SJCRH30 (cell line): ENCODE results near the gene ATMIN. TPM values are rescaled to one million over a fixed set of nuclear protein-coding genes. Genes with fewer than 3 reads are reported as not detected.

Experiments used
- DNase-seq, 2 experiments: peaks; one replicate each; pipeline ENCODE4 v3.0.0-alpha.2; 2015 to 2020
- H3K27ac ChIP-seq: fragments of 250-450 bp; sonication (Bioruptor Pico); 2 replicates; pipeline ENCODE4 v1.5.1; 2020; ENCODE audit warnings: mild to moderate bottlenecking, moderate library complexity
- H3K27me3 ChIP-seq: fragments of 250-450 bp; sonication (Bioruptor Pico); 2 replicates; pipeline ENCODE4 v1.5.1; 2020; ENCODE audit warnings: mild to moderate bottlenecking, moderate library complexity
- H3K36me3 ChIP-seq: fragments of 250-450 bp; sonication (Bioruptor Pico); 2 replicates; pipeline ENCODE4 v1.5.1; 2020; ENCODE audit warnings: mild to moderate bottlenecking, moderate library complexity
- H3K4me1 ChIP-seq: fragments of 250-450 bp; sonication (Bioruptor Pico); 2 replicates; pipeline ENCODE4 v1.5.1; 2020; ENCODE audit warnings: mild to moderate bottlenecking, moderate library complexity
- H3K4me3 ChIP-seq: fragments of 250-450 bp; sonication (Bioruptor Pico); 2 replicates; pipeline ENCODE4 v1.5.1; 2020; ENCODE audit warnings: mild to moderate bottlenecking, moderate library complexity
- H3K9me3 ChIP-seq: fragments of 250-450 bp; sonication (Bioruptor Pico); replicated peaks from 2 replicates; pipeline ENCODE4 v1.5.1; 2020; ENCODE audit warnings: mild to moderate bottlenecking, moderate library complexity
- total RNA-seq: library from RNA; depleted of rRNA; stranded (reverse); fragments of >200 nt; shearing (Covaris generic); gene quantifications from 2 replicates; pipeline ENCODE4 v1.2.3, GENCODE V29; 2014

Gene ATMIN
- total RNA-seq, 1 experiment from 2014 or later, result 24.3 TPM

- Histone ChIP-seq H3K9me3 (no peaks in the 10 kb centered on the region), H3K27me3 (no peaks in the 10 kb centered on the region), H3K36me3 (no peaks in the 10 kb centered on the region), H3K4me1 (no peaks in the 10 kb centered on the region), H3K4me3 (no peak overlapping the region), H3K27ac (no peak overlapping the region)
- no peak for DNase-seq
Observed at GRCh38 chr16:80997964-80998620, 37.5 kb upstream of the ATMIN start.

GRCh38 chr16:81000873-81001272, 34.8 kb upstream of the ATMIN start:
- Histone ChIP-seq H3K4me1 (peaks cover 3% of the 10 kb centered on the region; the same call in 1 of the 2 replicates), H3K36me3 (no peaks in the 10 kb centered on the region), H3K27ac (no peak overlapping the region), H3K4me3 (no peak overlapping the region), H3K27me3 (no peaks in the 10 kb centered on the region), H3K9me3 (no peaks in the 10 kb centered on the region)
- no peak for DNase-seq

- no peaks in the 10 kb centered on the region for H3K27me3 ChIP-seq
- no peak for DNase-seq
- no peaks in the 10 kb centered on the region for H3K36me3 ChIP-seq
- H3K4me3 ChIP-seq, result no peak overlapping the region
- no peak overlapping the region for H3K27ac ChIP-seq
- no peaks in the 10 kb centered on the region for H3K9me3 ChIP-seq
- H3K4me1 ChIP-seq, result peaks cover 3% of the 10 kb centered on the region; the same call in 1 of the 2 replicates
Observed at GRCh38 chr16:81001330-81001729, 34.3 kb upstream of the ATMIN start.

- Histone ChIP-seq H3K36me3 (no peaks in the 10 kb centered on the region), H3K27me3 (no peaks in the 10 kb centered on the region), H3K4me1 (peaks cover 3% of the 10 kb centered on the region; the same call in 1 of the 2 replicates), H3K9me3 (no peaks in the 10 kb centered on the region), H3K27ac (peak overlapping the region; percentile 51; the same call in 1 of the 2 replicates), H3K4me3 (no peak overlapping the region)
- no peak for DNase-seq
Observed at GRCh38 chr16:81003064-81003463, 32.6 kb upstream of the ATMIN start.

- Histone ChIP-seq H3K36me3 (no peaks in the 10 kb centered on the region), H3K9me3 (no peaks in the 10 kb centered on the region), H3K27me3 (no peaks in the 10 kb centered on the region), H3K27ac (peak overlapping the region; percentile 51), H3K4me3 (no peak overlapping the region), H3K4me1 (peaks cover 3% of the 10 kb centered on the region; the same call in 1 of the 2 replicates)
- DNase-seq, result no peak
Observed at GRCh38 chr16:81003610-81004460, 31.8 kb upstream of the ATMIN start.

GRCh38 chr16:81004646-81005353, 30.8 kb upstream of the ATMIN start:
- peak overlapping the region; percentile 2; the same call in 1 of the 2 replicates for H3K4me3 ChIP-seq
- H3K9me3 ChIP-seq, result no peaks in the 10 kb centered on the region

GRCh38 chr16:81005610-81006161, 30.0 kb upstream of the ATMIN start:
- H3K9me3 ChIP-seq, result no peaks in the 10 kb centered on the region
- DNase-seq, result no peak
- peak overlapping the region; percentile 100; the same call in 1 of the 2 replicates for H3K27ac ChIP-seq
- peaks cover 3% of the 10 kb centered on the region; the same call in 1 of the 2 replicates for H3K4me1 ChIP-seq
- H3K27me3 ChIP-seq, result no peaks in the 10 kb centered on the region
- peak overlapping the region; percentile 96 for H3K4me3 ChIP-seq
- no peaks in the 10 kb centered on the region for H3K36me3 ChIP-seq

More at GRCh38 chr16:81004646-81005353, 30.8 kb upstream of the ATMIN start:
- Histone ChIP-seq H3K4me1 (peaks cover 3% of the 10 kb centered on the region; the same call in 1 of the 2 replicates), H3K27ac (no peak overlapping the region), H3K36me3 (no peaks in the 10 kb centered on the region), H3K27me3 (no peaks in the 10 kb centered on the region)
- DNase-seq, result peak in 1 of 2 experiments; percentile 53

- H3K36me3 ChIP-seq, result no peaks in the 10 kb centered on the region
- no peaks in the 10 kb centered on the region for H3K27me3 ChIP-seq
- H3K27ac ChIP-seq, result peak overlapping the region; percentile 100
- peak overlapping the region; percentile 96 for H3K4me3 ChIP-seq
- H3K4me1 ChIP-seq, result peaks cover 3% of the 10 kb centered on the region; the same call in 1 of the 2 replicates
- H3K9me3 ChIP-seq, result no peaks in the 10 kb centered on the region
- peak in 1 of 2 experiments; percentile 32 for DNase-seq
Observed at GRCh38 chr16:81006211-81006812, 29.3 kb upstream of the ATMIN start.

- Histone ChIP-seq H3K4me3 (peak within 1 kb of the TSS; percentile 96), H3K36me3 (peaks cover 4% of the 10 kb centered on the region), H3K4me1 (peaks cover 3% of the 10 kb centered on the region; the same call in 1 of the 2 replicates), H3K27ac (peak within 1 kb of the TSS; percentile 100), H3K27me3 (no peaks in the 10 kb centered on the region), H3K9me3 (no peaks in the 10 kb centered on the region)
- peak; percentile 94 to 95 for DNase-seq
Observed at GRCh38 chr16:81006813-81007695, 28.6 kb upstream of the ATMIN start, which contains the start of the genes CENPN and CMC2. CENPN (plus strand) TSS chr16:81007214; CDS start chr16:81011940, 4,726 bp downstream. CMC2 (minus strand) TSS chr16:81006885; CDS start chr16:80997394, 9,491 bp downstream.

GRCh38 chr16:81008505-81008789, 27.2 kb upstream of the ATMIN start:
- Histone ChIP-seq H3K27ac (no peak overlapping the region), H3K9me3 (no peaks in the 10 kb centered on the region), H3K27me3 (no peaks in the 10 kb centered on the region), H3K4me3 (no peak overlapping the region), H3K36me3 (peaks cover 9% of the 10 kb centered on the region), H3K4me1 (peaks cover 3% of the 10 kb centered on the region; the same call in 1 of the 2 replicates)
- no peak for DNase-seq

- no peak for DNase-seq
Observed at GRCh38 chr16:81012974-81013373, 22.7 kb upstream of the ATMIN start.

GRCh38 chr16:81014672-81015071, 21.0 kb upstream of the ATMIN start:
- Histone ChIP-seq H3K4me3 (no peak overlapping the region), H3K9me3 (no peaks in the 10 kb centered on the region), H3K36me3 (peaks cover 40% of the 10 kb centered on the region), H3K4me1 (no peaks in the 10 kb centered on the region), H3K27ac (no peak overlapping the region), H3K27me3 (no peaks in the 10 kb centered on the region)
- DNase-seq, result no peak

More at GRCh38 chr16:81012974-81013373, 22.7 kb upstream of the ATMIN start:
- H3K27ac ChIP-seq, result no peak overlapping the region
- H3K4me1 ChIP-seq, result no peaks in the 10 kb centered on the region
- no peak overlapping the region for H3K4me3 ChIP-seq
- H3K9me3 ChIP-seq, result no peaks in the 10 kb centered on the region
- no peaks in the 10 kb centered on the region for H3K27me3 ChIP-seq
- peaks cover 33% of the 10 kb centered on the region for H3K36me3 ChIP-seq

GRCh38 chr16:81018496-81018895, 17.1 kb upstream of the ATMIN start:
- no peak overlapping the region for H3K27ac ChIP-seq
- DNase-seq, result no peak
- H3K4me1 ChIP-seq, result no peaks in the 10 kb centered on the region
- no peaks in the 10 kb centered on the region for H3K27me3 ChIP-seq
- no peak overlapping the region for H3K4me3 ChIP-seq
- no peaks in the 10 kb centered on the region for H3K9me3 ChIP-seq
- H3K36me3 ChIP-seq, result peaks cover 48% of the 10 kb centered on the region
